ENCODE measurements around the gene GMDS.

- TF ChIP-seq EZH2 (IDR thresholded peaks at IDR 0.05; ENCODE audit: insufficient read depth, poor library complexity, severe bottlenecking): no peak
- TF ChIP-seq EZH2phosphoT487 (IDR thresholded peaks at IDR 0.05; ENCODE audit: insufficient read depth, low read depth): no peak
Measured at GRCh38 chr6:1616701-1617463, 628.5 kb downstream of the GMDS start.
